Prostate gland (tissue), 2 donors: ENCODE data around the gene STK24.

Experiments used
- POLR2A ChIP-seq: fragments of 450-650 bp; IDR thresholded peaks from one replicate; pipeline ENCODE4 v1.6.1; 2016; ENCODE audit warnings: antibody characterized with exemption, mild to moderate bottlenecking
- TF ChIP-seq, protein P1 (sequence below), 4 experiments: fragments of 200-600 bp in 2 of 4; fragments of 450-650 bp in 2 of 4; sonication (generic) in 2 of 4; IDR thresholded peaks; 1 replicate in 3 of 4; 2 replicates in 1 of 4; pipeline ENCODE4 v1.5.1; 2016 to 2019; ENCODE audit warnings: antibody characterized with exemption in 4 of 4, mild to moderate bottlenecking in 2 of 4, moderate library complexity in 2 of 4

DNA sequence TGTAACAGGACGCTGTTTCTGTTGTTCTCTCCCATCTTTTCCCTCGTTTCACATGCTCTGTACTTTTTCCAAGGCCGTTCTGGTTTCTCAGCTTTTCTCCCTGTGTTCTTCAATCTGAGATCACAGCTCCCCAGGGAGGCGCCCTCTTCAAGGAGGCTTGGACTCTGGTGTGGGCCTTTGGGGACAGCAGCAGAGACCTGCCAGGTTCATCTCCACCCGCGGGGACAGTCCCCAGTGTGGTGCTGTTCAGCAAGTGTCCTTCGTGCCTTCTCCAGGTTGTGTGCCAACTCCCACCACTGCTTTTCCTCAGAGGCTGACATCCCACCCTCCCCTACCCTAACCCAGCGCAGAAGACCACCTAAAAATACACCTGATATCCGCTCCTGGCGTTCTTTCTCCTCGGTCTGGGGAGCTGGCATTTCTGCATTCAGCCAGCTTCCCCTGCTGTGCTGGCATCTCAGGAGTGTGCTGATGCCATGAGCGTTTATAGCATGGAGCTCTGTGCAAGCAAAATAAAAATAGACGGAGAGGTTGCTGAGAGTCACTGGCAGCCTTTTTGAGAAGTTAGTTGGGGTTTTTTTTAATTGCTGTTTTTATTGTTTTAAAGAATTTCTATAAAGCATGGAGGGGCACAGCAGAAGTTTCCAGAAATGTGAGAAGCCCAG, 149.4 kb downstream of the STK24 start:
- TF ChIP-seq, protein P1, sequence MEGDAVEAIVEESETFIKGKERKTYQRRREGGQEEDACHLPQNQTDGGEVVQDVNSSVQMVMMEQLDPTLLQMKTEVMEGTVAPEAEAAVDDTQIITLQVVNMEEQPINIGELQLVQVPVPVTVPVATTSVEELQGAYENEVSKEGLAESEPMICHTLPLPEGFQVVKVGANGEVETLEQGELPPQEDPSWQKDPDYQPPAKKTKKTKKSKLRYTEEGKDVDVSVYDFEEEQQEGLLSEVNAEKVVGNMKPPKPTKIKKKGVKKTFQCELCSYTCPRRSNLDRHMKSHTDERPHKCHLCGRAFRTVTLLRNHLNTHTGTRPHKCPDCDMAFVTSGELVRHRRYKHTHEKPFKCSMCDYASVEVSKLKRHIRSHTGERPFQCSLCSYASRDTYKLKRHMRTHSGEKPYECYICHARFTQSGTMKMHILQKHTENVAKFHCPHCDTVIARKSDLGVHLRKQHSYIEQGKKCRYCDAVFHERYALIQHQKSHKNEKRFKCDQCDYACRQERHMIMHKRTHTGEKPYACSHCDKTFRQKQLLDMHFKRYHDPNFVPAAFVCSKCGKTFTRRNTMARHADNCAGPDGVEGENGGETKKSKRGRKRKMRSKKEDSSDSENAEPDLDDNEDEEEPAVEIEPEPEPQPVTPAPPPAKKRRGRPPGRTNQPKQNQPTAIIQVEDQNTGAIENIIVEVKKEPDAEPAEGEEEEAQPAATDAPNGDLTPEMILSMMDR (IDR thresholded peaks at IDR 0.05): no peak
- TF ChIP-seq POLR2A: no peak
